ENCODE measurements around the gene BMAL2.

BMAL2 gene, protein sequence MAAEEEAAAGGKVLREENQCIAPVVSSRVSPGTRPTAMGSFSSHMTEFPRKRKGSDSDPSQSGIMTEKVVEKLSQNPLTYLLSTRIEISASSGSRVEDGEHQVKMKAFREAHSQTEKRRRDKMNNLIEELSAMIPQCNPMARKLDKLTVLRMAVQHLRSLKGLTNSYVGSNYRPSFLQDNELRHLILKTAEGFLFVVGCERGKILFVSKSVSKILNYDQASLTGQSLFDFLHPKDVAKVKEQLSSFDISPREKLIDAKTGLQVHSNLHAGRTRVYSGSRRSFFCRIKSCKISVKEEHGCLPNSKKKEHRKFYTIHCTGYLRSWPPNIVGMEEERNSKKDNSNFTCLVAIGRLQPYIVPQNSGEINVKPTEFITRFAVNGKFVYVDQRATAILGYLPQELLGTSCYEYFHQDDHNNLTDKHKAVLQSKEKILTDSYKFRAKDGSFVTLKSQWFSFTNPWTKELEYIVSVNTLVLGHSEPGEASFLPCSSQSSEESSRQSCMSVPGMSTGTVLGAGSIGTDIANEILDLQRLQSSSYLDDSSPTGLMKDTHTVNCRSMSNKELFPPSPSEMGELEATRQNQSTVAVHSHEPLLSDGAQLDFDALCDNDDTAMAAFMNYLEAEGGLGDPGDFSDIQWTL

DNA sequence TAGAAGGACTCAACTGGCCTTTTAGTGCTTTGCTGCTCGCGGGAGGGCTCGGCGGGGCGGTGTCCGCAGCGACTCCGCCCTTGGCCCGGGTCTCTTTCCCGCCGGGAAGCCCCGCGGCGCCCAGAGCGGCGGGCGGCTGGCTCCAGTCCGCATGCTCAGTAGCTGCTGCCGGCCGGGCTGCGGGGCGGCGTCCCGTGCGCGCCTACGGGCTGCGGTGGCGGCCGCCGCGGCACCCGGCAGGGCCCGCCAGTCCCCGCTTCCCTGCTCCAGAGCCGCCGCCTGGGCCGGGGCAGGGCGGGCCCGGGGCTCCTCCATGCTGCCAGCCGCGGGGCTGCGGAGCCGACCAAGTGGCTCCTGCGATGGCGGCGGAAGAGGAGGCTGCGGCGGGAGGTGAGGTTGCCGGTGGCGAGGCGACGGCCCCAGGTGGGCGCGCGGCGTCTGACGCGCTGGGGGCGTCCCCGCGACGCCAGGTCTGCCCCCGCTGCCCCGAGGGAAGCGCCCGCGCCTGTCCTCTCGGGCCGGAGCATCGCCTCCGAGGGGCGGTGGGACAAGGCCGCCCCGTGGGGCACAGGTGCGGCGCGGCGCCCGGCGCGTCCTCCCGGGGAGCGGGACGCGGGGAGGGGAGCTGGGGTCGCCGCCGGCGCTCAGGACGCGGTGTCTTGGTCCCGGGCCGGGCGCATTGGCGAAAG is at the start of gene BMAL2:
Gene BMAL2 (plus strand): TSS at position 123 of the 689 bp plus-strand sequence. CDS start 237 bp downstream, at position 360.
- DNase-seq, result no peak

DNA sequence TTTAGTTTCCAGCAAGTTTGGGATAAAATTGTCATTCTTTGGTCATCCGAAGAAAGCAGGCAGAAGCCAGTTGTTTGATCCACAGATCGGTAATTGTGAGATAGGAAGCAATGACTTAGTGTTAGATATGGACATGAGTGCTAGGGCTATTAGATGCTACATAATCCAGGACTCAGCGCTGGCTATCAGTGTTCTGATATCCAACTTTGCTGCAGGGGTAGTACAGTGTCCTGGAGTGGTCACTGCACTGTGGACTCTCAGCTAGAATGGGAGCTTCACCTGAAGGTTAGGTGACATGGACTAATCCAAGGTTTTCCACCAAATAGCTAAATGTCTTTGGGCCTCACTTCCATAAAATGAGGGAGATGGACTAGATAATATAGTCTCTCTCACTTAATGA is 48.6 kb upstream of the BMAL2 start:
- DNase-seq, result no peak

DNA sequence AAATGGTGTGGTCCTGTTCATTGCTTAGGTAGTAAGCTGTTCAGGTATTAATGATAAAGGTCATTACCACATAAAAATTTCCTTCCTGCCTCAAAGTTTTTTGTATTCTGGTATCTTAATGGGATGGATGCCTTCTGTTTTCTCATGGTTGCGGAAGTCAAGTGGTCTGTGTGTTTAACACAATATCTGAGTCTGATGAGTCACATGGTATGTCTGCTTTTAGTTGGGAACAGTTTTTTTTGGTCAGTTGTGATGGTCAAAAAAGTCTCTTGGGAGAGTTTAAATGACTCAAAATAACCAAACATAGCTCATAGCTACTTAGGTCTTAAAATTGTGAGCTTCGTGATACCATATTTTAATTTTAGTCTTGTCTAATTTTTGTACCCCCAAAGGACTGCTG is 47.9 kb upstream of the BMAL2 start:
- no peak for DNase-seq

DNA sequence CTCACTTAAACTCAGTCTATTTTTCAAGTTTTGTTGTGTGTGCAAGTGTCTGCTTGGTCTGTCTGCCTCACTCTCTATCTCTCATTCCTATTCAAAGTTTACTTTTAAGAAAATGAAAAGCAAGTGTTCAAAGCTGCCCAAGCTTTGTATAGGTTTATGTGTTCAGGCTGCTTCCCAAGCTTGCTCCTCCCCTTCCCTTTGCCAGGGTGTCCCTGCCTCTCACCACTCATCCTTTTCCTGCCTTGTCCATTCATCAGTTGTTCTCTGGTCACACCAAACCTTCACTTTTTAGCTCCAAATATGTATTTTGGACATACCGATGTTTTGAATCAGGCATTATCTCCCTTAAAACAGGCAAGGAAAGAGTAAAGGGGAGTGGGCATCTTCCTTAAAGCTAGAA is 47.2 kb upstream of the BMAL2 start:
- no peak for DNase-seq

DNA sequence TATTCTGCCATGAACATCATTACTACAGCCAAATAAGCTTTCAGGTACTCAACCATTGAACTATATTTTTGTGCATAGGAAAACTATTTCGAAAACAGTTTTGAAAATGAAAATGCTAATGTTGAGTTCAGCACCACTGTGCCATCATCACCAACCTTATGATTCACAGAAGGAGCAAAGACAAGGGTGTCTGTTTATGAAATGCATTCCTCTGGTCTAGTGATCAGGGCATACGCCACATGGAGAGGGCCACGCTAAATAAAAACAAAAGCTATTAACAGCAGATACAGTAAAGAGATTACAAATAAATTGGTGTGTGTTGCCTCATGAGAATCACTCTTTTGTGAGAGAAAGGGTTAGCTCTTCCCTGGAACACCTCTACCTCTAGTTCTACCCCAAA is 43.2 kb upstream of the BMAL2 start:
- no peak for DNase-seq

DNA sequence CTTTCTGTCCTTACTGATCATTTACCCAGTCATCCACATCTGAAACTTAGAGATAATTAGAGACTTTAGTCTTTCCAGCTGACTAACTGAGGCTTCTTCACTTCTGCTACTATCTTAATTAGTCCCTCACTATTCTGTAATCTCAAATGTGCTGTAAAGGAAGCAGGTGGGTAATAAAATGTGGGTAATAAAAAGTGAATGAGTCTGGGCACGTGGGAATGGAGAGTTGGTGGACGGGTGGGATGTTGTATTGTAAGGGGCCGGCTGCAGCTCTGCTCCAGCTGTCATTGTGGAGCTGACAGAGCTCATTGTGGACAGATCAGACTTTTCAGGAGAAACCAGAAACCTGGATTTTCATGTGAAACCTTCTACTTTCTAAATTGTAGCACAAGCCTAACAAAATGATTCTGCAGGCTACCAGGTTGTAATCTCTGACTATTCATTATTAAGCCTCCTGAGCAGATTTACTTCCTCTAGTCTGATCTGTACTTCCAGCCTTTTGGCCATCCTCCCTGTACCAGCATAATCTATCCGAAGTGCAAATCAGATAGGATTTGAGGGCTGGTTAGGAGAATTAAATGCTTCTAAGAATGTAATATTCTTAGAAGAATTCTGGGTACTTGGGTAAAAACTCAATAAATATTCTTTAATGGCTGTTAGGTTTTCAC is 42.0 kb upstream of the BMAL2 start:
- DNase-seq, result peak; percentile 15

DNA sequence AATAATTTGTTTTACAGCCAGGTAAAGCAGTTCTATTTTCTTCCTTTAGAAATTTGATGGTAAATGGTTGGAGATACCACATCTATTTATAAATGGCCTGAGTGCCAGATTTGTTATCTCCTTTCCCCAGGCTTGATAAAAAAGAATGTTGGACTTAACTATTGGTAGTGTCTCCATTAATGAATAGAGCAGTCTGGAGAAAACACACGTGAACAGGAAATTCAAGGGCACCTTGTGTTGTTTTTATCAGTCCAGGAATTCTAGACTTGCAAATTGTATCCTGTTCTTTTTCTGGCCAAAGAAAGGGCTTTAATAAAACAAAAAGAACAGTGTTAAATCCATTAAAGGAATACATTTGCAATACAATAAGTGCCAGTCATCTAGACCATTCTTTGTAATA is 40.8 kb upstream of the BMAL2 start:
- no peak for DNase-seq

DNA sequence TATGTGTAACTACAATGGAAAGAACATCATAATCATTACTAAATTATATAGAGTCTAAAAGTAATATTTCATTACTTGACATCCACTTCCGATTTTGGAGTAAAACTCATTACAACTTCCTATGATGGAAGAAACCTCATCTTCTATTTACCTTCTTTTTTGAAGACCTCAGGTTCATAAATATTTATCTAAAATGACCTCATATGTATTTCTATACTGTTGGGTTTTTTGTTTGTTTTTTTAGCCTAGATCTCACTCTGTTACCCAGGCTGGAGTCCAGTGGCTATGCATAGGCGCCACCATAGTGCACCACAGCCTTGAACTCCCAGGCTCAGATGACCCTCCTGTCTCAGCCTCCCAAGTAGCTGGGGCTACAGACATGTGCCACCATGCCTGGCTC is 39.9 kb upstream of the BMAL2 start:
- no peak for DNase-seq

DNA sequence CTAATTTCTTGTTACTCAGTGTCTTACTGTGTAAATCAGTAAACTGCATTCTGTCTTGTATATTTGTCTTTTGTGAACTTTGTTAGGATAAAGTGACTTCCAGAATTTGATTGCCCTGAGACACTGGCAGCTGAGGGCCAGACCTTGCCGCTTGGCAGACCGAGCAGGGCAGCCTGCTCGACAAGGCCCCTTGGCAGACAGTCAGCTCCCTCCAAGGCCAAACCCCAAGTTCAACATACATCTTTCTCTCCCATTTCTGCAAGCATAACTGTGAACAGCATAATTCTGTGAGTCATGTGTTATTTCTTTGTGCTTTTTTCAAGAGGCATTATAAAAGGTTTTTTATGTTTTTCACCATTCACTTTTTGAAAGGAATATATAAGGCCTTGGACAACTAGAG is 39.2 kb upstream of the BMAL2 start:
- DNase-seq, result no peak

DNA sequence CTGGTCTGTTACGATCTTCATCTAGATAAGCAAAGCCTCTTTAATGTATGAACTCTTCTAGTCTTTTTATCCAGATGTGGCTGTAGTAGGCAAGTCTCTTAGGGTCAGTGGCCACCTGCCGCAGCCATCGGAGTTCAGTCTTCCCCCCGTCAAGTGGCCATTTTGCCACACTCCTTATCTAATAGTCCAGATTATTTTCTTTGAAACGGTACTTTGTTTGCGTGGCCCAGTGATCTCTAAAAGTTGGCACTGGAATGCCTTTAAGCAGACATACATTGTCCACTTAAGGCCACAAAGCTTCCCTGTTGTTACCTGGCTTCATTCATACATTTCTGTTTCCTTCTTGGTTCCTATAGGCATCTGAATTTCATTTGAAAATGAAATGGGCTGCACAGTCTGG is 36.0 kb upstream of the BMAL2 start:
- DNase-seq, result no peak

DNA sequence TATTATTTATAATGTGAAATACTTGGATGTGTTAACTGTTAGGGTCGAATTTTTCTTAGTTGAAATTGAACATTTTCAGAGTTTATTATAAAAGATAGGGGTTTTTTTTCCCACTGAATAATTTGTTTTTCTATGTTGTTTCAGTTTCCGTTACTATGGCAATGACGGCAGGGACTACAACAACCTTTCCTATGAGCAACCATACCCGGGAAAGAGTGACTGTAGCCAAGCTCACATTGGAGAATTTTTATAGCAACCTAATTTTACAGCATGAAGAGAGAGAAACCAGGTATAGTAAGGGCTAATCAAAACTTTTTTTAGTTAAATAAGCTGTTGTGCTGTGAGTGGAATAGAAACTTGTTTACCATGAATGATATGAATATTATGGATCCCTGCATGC is 35.1 kb upstream of the BMAL2 start:
- DNase-seq, result no peak

DNA sequence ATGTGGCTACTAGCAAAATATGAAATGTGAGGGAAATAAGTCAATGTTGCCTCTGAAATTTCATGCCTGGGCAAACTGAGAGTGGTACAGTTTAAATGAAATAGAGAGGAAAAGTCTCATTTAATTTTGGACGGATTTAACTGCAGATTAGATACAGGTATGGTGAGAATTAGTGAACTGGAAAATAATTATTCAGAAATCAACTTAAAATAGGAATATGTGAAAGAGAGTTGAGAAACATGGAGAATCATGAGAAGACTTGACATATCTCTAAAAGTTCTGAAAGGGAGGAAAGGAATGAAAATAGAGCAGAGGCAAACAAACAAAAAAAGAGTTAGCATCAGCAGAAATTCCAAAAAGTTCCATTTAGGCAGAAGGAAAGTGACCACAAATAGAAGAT is 33.5 kb upstream of the BMAL2 start:
- no peak for DNase-seq

DNA sequence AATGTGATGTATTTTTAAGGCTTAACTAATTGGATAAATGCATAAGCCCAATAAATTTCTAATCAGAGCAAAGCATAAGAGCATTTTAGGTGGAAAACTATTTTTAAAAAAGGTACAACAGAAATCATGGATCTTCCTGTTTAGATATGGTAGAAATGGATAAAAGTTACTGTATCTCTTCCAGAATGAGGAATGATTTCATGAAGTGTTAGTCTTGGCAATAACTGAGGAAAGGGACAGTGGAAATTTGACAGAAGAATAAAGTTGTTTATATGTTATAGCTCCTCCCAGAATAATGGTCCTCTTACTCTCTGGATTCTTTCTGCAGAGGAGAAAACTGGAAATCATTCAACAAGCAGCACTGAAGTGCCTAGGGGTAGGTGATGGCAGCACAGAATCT is 32.4 kb upstream of the BMAL2 start:
- DNase-seq, result no peak

DNA sequence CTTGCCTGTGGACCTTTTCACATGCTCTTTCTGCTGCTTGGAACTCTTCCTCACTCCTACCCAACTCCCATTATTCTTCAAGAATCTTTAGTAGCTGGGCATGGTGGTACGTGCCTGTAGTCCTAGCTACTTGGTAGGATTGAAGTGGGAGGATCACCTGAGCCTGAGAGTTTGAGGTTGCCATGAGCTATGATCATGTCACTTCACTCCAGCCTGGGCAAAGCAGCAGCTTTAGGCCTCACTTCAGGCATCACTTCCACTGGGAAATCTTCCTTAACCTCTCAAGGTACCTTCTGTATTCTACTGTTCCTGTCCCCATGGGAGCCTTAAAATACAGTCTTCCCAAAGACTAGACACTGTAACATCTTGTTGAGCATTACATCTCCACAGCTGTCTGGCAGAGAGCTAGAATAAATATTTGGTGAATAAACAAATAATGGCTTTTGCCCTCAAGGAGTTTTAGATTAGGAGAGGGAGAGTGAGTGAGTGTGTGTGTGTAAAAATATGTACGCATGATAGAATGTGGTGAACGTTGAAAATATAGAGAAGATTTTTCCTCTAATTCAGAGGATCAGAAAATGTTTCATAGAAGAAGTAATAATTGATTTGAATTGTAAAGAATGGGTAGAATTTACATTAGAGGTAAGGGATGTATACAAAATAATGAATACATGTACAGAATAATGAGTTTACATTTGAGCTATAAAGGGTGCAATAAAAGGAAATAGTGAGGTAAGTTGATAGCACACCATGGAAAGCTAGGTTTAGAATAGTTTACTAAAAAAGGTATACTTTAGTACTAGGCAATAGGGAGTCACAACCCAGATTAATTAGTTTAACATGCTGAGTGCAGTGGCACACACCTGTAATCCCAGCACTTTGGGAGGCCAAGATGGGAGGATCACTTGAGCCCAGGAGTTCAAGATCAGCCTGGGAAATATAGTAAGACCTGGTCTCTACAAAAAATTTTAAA is 29.2 kb upstream of the BMAL2 start:
- DNase-seq, result no peak

DNA sequence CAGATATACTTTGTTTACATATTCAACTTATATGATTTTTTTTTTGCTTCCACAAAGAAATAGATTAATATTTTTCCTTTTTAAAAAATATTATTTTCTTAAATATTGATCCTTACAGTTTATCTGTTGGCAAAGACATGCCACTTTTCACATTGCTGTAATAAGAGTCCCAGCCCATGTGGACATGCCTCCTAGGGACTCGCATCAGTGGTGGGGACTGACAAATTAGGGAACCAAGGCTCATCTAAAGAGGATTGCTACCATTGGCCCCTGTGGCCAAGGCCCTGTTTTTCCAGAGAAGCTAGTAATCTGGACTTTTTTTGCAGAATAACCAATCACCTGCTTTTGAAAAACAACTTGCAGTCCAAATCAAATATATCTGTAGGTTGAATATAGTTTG is 27.8 kb upstream of the BMAL2 start:
- DNase-seq, result no peak

DNA sequence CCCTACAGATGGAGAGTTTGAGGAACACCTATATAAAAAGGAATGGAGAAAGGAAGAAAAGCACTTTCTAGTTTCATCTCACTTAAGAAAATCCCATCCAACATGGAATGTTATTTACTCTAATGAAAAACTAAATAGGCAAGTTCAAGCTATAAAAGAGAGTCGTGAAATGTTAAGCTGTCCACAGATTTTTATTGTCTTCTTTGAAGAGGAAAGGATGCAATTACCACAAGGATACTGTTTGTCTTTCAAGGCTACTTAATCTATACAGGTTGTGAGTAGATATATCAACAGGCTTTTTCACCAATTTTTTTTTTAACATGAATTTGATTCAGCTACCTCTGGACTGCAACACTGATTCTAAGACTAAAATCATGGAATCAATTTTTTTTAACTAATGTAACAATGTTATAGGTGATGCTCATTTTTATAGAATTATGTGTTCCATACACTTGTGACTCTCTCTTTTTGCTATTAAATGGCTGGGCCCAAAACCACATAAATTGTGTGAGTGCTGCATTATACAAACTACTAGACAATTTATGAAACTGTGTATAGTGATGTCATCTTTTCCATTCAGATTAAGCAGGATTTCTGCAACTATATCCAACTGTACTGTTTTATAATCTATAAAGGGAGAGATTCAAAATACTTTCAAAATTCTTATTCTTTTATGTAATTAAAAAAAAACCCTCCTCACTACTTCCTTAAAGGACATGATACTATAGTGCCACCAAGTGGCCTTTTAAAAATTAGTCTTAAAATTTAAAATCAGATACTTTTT is 26.8 kb upstream of the BMAL2 start:
- DNase-seq, result no peak

DNA sequence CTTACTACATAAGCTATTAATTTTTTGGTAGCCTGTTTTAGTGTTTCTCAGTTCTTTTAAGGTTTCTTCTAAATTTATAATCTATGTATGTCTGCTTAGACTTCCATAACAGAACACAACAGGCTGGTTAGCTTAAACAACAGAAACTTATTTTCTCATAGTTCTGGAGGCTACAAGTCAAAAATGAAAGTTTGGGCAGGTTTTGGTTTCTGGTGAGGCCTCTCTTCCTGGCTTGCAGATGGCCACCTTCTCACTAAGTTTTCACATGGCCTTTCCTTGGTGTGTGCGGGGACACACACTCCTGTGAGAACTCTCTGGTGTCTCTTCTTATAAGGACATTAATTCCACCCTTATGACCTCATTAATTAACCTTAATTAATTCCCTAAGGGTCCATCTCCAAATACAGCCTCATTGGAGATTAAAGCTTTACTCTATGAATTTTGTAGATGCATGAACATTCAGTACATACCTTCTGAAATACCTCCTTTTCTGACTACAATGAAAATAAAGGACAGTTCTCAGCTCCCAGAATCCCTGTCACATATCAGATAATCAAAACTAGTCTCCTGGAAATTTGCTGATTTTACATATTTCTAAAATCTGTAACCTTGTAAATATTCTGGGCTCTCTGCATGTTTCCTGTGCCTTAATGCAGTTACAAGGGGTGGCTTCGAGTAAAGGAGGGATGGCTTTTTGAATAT is 23.2 kb upstream of the BMAL2 start:
- DNase-seq, result no peak

DNA sequence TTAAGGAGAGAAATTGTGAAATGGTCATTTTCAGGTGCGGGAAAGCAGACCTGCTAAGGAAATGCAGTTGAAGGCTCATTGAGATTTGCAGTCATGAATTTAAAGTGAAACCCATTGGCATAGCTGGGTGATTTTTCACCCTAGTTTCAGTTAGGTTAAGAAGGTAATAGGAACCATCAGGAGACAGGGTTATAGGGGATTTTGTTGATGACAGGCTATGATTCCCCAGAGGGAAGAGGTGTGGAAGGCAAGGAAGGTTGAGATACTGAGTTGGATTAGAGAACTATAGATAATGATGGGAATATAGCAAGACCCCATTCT is 22.7 kb upstream of the BMAL2 start:
- DNase-seq, result no peak

DNA sequence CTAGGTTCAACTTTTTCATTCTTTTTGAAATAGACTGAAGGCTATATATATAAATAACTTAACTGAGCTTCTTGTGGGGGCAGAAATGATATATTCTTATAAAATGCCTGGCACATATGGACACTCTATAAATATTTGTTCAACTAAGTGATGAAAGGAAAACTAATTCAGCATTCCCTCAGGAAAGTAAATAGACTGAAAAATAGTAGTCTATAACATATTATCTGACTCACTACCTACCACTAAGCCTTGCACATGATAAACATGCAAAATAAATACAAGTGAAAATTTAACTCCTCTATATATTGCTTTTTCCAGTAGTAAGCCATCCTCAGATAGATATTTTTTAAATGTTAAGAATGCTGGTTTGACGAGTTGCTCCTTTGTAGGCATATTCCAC is 15.7 kb upstream of the BMAL2 start:
- DNase-seq, result no peak

DNA sequence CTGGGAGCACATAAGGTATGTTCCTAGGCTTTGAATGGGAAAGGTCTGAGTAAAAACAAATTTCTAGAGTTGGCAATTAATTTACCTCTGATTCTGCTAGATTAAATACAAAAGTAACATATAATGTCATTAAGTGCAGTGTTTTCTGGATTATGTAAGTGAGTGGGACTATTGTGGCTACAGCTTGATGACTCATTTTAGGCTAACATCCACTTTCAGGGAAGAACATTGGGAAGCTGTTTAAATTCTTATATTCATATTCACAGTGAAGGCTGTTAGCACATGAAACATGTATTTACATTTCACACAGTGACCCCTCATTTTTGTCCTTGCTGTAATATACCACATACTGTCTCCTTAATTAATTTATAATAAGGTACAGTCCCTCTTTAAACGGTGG is 13.2 kb upstream of the BMAL2 start:
- no peak for DNase-seq

DNA sequence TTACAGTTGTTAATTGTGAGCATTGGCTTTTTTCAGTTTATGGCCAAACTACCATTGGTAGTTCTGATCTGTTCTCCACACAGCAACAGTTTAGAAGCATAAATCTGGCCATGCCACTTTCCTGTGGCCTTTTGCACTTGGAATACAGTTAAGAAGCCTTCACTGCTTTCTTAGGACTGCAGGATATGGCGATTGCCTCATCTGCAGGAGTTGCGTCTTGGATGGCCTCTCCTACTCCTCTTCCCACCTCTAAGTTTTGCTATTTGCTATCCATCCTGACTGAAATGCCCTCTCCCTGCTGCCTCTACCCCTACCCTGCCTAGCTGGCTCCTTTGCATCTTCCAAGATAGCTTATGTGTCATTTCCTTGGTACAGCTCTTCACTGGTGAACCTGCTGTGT is 12.8 kb upstream of the BMAL2 start:
- no peak for DNase-seq

Measured in retina (tissue), 1 donor.